Astrocyte of the spinal cord (primary cell): ENCODE measurements around the gene SMARCB1.

Source experiments
- DNase-seq: peaks from one replicate; pipeline ENCODE4 v3.0.0; 2011; ENCODE audit warnings: low read depth, low spot score
- H3K4me3 ChIP-seq: 2 replicates; pipeline ENCODE4 v1.5.1; 2011; ENCODE audit warnings: low read depth, mild to moderate bottlenecking, low read length, moderate library complexity
- in situ Hi-C: cut with HindIII; loops from 2 replicates; pipeline ENCODE4 v1.10.0; 2017; ENCODE audit warnings: low sequenced_read_pairs
- TF ChIP-seq, protein P1 (sequence below): IDR thresholded peaks from 2 replicates; pipeline ENCODE4 v1.5.1; 2012; ENCODE audit warnings: low read depth, mild to moderate bottlenecking, low read length, inconsistent platforms

Gene SMARCB1

DNA sequence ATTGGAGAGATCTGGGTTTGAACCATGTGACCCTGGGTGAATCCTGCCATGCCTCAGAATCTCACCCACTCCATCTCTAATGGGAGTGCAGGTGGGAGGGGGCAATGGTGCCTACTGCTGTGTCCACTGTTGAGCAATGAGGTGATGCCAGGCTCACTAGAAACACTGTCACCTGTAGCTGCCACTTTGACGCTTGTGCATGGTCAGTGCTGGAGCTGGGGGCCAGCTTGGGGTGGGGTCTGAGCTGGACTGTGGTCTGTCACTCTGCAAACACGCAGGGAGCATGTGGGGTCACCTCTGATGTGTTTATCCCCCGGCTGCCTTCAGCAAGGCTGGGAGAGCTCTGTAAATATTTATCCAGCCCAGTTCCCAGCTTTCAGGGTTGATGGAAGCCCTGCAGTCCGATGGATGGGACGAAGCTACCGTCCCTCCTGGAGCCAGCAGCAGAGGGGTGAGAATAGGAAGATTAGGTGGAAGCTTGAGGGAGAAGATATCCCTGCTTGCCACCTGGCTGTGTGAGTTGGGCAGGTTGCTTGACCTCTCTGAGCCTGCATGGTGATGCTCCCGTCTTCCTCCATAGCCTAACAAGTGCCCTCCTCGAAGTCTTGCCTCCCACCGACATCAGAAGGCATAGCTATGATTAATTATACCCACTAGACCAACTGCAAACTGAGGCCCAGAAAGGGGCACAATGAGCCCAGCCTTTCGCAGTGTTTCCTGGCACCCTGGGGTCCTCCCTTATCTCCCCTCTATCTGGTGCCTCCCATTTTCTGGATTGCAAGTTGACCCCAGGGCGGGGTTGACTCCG is 12.4 kb upstream of the SMARCB1 start:
- TF ChIP-seq, protein P1, sequence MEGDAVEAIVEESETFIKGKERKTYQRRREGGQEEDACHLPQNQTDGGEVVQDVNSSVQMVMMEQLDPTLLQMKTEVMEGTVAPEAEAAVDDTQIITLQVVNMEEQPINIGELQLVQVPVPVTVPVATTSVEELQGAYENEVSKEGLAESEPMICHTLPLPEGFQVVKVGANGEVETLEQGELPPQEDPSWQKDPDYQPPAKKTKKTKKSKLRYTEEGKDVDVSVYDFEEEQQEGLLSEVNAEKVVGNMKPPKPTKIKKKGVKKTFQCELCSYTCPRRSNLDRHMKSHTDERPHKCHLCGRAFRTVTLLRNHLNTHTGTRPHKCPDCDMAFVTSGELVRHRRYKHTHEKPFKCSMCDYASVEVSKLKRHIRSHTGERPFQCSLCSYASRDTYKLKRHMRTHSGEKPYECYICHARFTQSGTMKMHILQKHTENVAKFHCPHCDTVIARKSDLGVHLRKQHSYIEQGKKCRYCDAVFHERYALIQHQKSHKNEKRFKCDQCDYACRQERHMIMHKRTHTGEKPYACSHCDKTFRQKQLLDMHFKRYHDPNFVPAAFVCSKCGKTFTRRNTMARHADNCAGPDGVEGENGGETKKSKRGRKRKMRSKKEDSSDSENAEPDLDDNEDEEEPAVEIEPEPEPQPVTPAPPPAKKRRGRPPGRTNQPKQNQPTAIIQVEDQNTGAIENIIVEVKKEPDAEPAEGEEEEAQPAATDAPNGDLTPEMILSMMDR, result no peak
- in situ Hi-C loops, result no loop called here
- no peak overlapping the region for H3K4me3 ChIP-seq
- no peak for DNase-seq

DNA sequence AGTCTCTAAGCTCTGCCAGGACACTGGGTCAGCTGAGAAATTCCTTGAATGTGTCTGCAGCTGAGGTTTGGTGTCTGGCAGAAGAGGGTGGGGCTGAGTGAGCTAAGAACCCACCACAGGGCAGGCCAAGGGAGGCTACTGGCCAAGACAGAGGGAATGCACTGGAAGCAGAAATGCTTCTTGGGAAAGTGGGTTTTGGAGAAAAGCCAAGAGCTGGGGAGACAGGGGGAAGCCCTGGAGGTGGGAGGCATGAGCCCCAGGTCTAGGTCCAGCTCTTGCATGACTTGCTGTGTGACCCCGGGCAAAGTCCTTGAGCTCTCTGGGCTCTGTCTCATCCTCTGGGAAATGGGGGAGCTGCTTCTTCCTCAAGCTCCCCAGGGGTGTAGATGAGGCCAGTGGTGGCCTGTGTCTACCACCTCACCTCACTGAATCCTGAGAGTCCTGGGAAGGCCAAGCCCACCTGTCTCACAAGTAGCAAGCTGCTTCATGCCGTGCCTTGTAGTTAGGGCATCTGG is 11.8 kb upstream of the SMARCB1 start:
- TF ChIP-seq, protein P1, result no peak
- H3K4me3 ChIP-seq, result no peak overlapping the region
- DNase-seq, result peak; percentile 62
- in situ Hi-C loops, result no loop called here

DNA sequence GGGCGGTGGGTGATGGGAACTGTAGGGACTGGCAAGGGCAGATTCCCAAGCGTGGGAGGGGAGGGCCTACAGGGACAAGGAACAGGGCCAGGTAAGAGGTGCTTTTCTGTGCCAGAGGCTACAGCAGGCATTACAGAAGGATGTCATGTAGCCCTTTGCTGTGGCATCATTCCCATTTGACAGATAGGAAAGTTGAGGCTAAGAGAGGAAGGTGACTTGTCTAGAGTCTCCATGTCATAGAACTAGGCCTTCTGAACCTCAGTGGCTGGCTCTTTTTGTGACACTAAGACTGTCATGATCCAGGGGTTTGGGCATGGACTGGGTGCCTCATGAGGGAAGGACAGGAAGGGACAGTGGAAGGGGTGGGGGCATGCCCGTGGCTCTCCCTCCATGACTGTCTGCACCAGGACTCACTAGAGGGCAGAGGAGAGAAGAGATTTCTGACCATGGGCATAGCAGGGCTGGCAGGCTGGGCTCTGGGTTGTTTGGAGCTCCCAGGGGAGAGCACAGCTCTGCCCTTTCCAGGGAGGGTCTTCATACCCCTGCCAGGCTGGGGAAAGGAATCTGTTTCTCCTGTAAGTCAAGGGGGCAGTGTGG is 10.9 kb upstream of the SMARCB1 start:
- TF ChIP-seq, protein P1, result no peak
- DNase-seq, result no peak
- in situ Hi-C loops, result no loop called here
- no peak overlapping the region for H3K4me3 ChIP-seq

DNA sequence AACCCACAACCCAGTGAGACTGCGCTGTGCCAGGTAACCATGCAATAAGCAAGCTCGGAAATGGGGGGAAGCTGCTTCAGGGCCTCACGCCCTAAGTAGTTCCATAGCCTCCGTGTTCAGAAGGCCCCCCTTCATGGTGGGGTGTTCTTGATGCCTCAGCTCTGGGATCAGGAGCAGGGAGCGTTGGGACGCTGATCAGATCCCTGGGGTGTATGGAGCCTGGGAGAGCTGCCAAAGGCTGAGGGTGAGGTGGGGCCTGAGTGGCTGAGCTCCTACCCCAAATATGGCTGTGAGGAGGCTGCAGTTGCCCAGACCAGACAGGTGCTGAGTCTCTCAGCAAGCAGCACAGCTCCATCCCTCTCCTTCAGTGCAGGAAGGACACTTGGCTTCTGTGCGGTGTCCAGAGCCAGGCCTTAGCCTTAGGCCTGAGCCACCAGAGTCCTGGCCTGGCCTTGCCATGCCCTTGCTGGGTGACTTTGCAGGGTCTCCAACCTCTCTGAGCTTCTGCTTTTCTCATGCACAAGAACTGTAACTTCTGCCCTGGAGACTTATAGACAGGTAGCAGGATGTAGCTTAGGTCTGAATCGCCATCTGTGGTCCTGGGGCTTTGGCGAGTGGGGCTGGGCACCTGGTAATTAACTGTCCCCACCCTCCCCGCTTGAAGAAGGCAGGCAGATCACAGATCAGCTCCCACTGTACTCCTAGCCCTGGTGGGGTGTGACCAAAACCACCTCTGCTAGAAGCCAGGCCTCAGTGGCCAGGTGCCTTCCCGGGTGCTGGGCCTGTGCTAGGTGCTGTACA is 8.8 kb upstream of the SMARCB1 start:
- TF ChIP-seq, protein P1, result no peak
- in situ Hi-C loops, result no loop called here
- no peak overlapping the region for H3K4me3 ChIP-seq
- DNase-seq, result no peak

DNA sequence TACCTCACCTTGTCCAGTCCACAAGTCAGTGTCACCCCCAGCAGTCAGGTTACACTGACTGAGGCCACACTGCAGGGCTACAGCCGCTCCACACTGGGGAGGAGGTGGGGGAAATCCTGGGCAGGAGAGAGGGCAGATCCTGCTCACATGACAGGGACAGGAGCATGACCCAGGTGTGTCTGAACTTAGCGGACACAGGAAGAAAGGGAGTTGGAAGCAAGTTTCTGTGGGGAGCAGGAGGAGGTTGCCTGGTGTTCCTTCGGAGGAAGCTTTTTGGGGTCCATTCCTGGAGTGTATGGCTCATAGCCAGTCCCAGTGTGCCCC is 8.2 kb upstream of the SMARCB1 start:
- DNase-seq, result no peak
- in situ Hi-C loops, result no loop called here
- TF ChIP-seq, protein P1, result no peak
- H3K4me3 ChIP-seq, result no peak overlapping the region

DNA sequence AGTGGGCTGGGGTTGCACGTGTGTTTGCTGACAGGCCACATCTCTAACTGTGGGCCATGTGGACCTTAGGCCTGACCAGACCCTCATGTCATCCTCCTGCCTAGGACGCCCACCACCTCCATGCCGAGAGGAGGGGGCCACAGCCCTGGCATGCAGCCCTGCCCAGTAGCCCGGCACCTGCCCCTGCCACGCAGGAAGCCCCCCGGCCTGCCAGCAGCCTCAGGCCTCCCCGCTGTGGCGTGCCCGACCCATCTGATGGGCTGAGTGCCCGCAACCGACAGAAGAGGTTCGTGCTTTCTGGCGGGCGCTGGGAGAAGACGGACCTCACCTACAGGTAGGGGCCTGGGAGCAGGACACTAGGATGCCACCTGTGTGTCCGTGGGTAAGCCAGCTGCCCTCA is 7.7 kb upstream of the SMARCB1 start:
- in situ Hi-C loops, result no loop called here
- DNase-seq, result no peak
- TF ChIP-seq, protein P1, result no peak
- H3K4me3 ChIP-seq, result no peak overlapping the region
